Panc1 (cell line): Measurements from ENCODE around the gene KCNQ1OT1.

Experiments
- CTCF ChIP-seq: fragments of 450-650 bp; IDR thresholded peaks from 2 replicates; pipeline ENCODE4 v1.5.1; 2017; ENCODE audit warnings: mild to moderate bottlenecking
- POLR2AphosphoS5 ChIP-seq: IDR thresholded peaks from 2 replicates; pipeline ENCODE4 v1.6.1; 2012; ENCODE audit warnings: mild to moderate bottlenecking, low read depth, low read length, moderate library complexity
- SIN3A ChIP-seq: IDR thresholded peaks from 2 replicates; pipeline ENCODE4 v1.6.1; 2012; ENCODE audit warnings: low read depth, mild to moderate bottlenecking, low read length, moderate library complexity, borderline replicate concordance; ENCODE audit not compliant: insufficient read depth
- TF ChIP-seq, protein P1 (sequence below), 2 experiments: IDR thresholded peaks; 2 replicates each; pipeline ENCODE4 v1.6.1; 2011 to 2012; ENCODE audit warnings: low read depth in 2 of 2, control low read depth in 1 of 2, low read length in 1 of 2, mild to moderate bottlenecking in 1 of 2, moderate library complexity in 1 of 2; ENCODE audit not compliant: insufficient read depth in 1 of 2

- TF ChIP-seq CTCF (no peak), POLR2AphosphoS5 (no peak), SIN3A (no peak)
- TF ChIP-seq, protein P1, sequence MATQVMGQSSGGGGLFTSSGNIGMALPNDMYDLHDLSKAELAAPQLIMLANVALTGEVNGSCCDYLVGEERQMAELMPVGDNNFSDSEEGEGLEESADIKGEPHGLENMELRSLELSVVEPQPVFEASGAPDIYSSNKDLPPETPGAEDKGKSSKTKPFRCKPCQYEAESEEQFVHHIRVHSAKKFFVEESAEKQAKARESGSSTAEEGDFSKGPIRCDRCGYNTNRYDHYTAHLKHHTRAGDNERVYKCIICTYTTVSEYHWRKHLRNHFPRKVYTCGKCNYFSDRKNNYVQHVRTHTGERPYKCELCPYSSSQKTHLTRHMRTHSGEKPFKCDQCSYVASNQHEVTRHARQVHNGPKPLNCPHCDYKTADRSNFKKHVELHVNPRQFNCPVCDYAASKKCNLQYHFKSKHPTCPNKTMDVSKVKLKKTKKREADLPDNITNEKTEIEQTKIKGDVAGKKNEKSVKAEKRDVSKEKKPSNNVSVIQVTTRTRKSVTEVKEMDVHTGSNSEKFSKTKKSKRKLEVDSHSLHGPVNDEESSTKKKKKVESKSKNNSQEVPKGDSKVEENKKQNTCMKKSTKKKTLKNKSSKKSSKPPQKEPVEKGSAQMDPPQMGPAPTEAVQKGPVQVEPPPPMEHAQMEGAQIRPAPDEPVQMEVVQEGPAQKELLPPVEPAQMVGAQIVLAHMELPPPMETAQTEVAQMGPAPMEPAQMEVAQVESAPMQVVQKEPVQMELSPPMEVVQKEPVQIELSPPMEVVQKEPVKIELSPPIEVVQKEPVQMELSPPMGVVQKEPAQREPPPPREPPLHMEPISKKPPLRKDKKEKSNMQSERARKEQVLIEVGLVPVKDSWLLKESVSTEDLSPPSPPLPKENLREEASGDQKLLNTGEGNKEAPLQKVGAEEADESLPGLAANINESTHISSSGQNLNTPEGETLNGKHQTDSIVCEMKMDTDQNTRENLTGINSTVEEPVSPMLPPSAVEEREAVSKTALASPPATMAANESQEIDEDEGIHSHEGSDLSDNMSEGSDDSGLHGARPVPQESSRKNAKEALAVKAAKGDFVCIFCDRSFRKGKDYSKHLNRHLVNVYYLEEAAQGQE (IDR thresholded peaks at IDR 0.05; ENCODE audit: insufficient read depth in 1 of 2, low read depth in 2 of 2, low read length in 1 of 2) = no peak
Observed at GRCh38 chr11:2645779-2646118, 54.0 kb downstream of the KCNQ1OT1 start.
